HCT116 (cell line): ENCODE results near the gene HOXD1. TPM values are rescaled to one million over a fixed set of nuclear protein-coding genes. Genes with fewer than 3 reads are reported as not detected.

Experiments
- ATAC-seq: fragments of 200-7000 bp; cut with Tn5 transposase; 2 replicates; pipeline ENCODE4 v1.9.1; 2020; ENCODE audit warnings: mild to moderate bottlenecking, moderate library complexity
- BruUV-seq: library from RNA; stranded (reverse); fragments of 400-500 nt; replicated peaks from 2 replicates; lab custom pipeline; 2021; lab: Mats Ljungman, UMichigan
- CTCF ChIA-PET: fragments of 300-600 bp; sonication (Branson Sonifier 250); formaldehyde crosslinking; loops from one replicate; lab custom pipeline; 2021; ENCODE audit warnings: antibody characterized with exemption; lab: Charles Lee
- POLR2A ChIA-PET: fragments of 300-600, 350-600 bp; sonication (Branson Sonifier 250); formaldehyde crosslinking; loops from one replicate; lab custom pipeline; 2021; ENCODE audit warnings: antibody characterized with exemption; lab: Charles Lee
- RAD21 ChIA-PET, 2 experiments: fragments of 300-600 bp; sonication (Branson Sonifier 250); formaldehyde crosslinking; loops; one replicate each; lab custom pipeline; 2023; ENCODE audit warnings: low total read pairs in 2 of 2; ENCODE audit not compliant: uncharacterized antibody in 2 of 2, unreplicated experiment in 2 of 2, low non-redundant PET in 1 of 2; lab: Charles Lee
- DNase-seq: peaks from one replicate; pipeline ENCODE4 v3.0.0-alpha.2; 2010; ENCODE audit warnings: low read depth, low spot score
- H2AFZ ChIP-seq: fragments of 200-600 bp; shearing (Covaris generic), sonication (generic); 2 replicates; pipeline ENCODE4 v1.6.1; 2017; ENCODE audit warnings: low read depth, mixed run types, mixed read lengths, antibody characterized with exemption, low read length; ENCODE audit not compliant: poor library complexity, severe bottlenecking
- H3K27ac ChIP-seq: 2 replicates; pipeline ENCODE4 v1.5.1; 2012; ENCODE audit warnings: low read depth, low read length
- H3K27me3 ChIP-seq: fragments of 200-600 bp; sonication (generic); 2 replicates; pipeline ENCODE4 v1.6.1; 2016; ENCODE audit warnings: mixed run types, low read length, mixed read lengths; ENCODE audit not compliant: insufficient read depth
- H3K36me3 ChIP-seq, 2 experiments: fragments of 200-500 bp in 1 of 2; fragments of 200-600 bp in 1 of 2; sonication (Bioruptor generic) in 1 of 2; sonication (generic) in 1 of 2; 2 replicates each; pipeline versions ENCODE4 v1.5.1 to v1.6.1; 2014 to 2016; ENCODE audit warnings: low read length in 2 of 2, inconsistent platforms in 1 of 2, mixed read lengths in 1 of 2, mixed run types in 1 of 2; ENCODE audit not compliant: insufficient read depth in 2 of 2, control insufficient read depth in 1 of 2
- H3K4me1 ChIP-seq, 2 experiments: fragments of 200-600 bp in 1 of 2; sonication (generic) in 1 of 2; 2 replicates each; pipeline versions ENCODE4 v1.5.1 to v1.6.1; 2012 to 2017; ENCODE audit warnings: low read length in 2 of 2, inconsistent platforms in 1 of 2, mild to moderate bottlenecking in 1 of 2, mixed read lengths in 1 of 2, mixed run types in 1 of 2, moderate library complexity in 1 of 2; ENCODE audit not compliant: insufficient read depth in 2 of 2, control insufficient read depth in 1 of 2
- H3K4me2 ChIP-seq: fragments of 200-600 bp; sonication (generic); 2 replicates; pipeline ENCODE4 v1.6.1; 2017; ENCODE audit warnings: mixed run types, low read length, mixed read lengths
- H3K4me3 ChIP-seq, 2 experiments: fragments of 200-600 bp in 1 of 2; sonication (generic) in 1 of 2; replicated peaks in 1 of 2; 2 replicates each; pipeline ENCODE4 v1.5.1; 2011 to 2016; ENCODE audit warnings: low read length in 2 of 2, control low read depth in 1 of 2, low read depth in 1 of 2, mild to moderate bottlenecking in 1 of 2, mixed read lengths in 1 of 2, mixed run types in 1 of 2
- H3K79me2 ChIP-seq: fragments of 200-600 bp; sonication (generic); 2 replicates; pipeline ENCODE4 v1.6.1; 2017; ENCODE audit warnings: mild to moderate bottlenecking, mixed run types, low read length, moderate library complexity, mixed read lengths; ENCODE audit not compliant: insufficient read depth
- H3K9ac ChIP-seq: fragments of 200-600 bp; sonication (generic); 2 replicates; pipeline ENCODE4 v1.6.1; 2016; ENCODE audit warnings: low read length, mixed read lengths
- H3K9me2 ChIP-seq: fragments of 200-600 bp; sonication (generic), shearing (Covaris generic); 2 replicates; pipeline ENCODE4 v1.6.1; 2017; ENCODE audit warnings: mixed run types, mild to moderate bottlenecking, moderate library complexity; ENCODE audit not compliant: insufficient read depth
- H3K9me3 ChIP-seq, 2 experiments: fragments of 200-500 bp in 1 of 2; fragments of 200-600 bp in 1 of 2; sonication (Bioruptor generic) in 1 of 2; sonication (generic) in 1 of 2; 2 replicates each; pipeline ENCODE4 v1.6.1; 2014 to 2017; ENCODE audit warnings: low read length in 2 of 2, mixed read lengths in 2 of 2, inconsistent platforms in 1 of 2, low read depth in 1 of 2, mild to moderate bottlenecking in 1 of 2, mixed run types in 1 of 2, moderate library complexity in 1 of 2; ENCODE audit not compliant: control insufficient read depth in 1 of 2, insufficient read depth in 1 of 2
- H4K20me1 ChIP-seq: fragments of 200-600 bp; sonication (generic), shearing (Covaris generic); 2 replicates; pipeline ENCODE4 v1.6.1; 2017; ENCODE audit warnings: mixed run types, mild to moderate bottlenecking, moderate library complexity; ENCODE audit not compliant: insufficient read depth
- CEBPB ChIP-seq: IDR thresholded peaks from 2 replicates; pipeline ENCODE4 v1.6.1; 2012; ENCODE audit warnings: low read depth
- EZH2 ChIP-seq: fragments of 200-600 bp; sonication (generic); IDR thresholded peaks from 2 replicates; pipeline ENCODE4 v1.6.1; 2017; ENCODE audit warnings: antibody characterized with exemption, mixed run types
- EZH2phosphoT487 ChIP-seq: fragments of 200-600 bp; IDR thresholded peaks from 2 replicates; pipeline ENCODE4 v1.6.1; 2018; ENCODE audit warnings: antibody characterized with exemption, borderline replicate concordance
- FOSL1 ChIP-seq: IDR thresholded peaks from 2 replicates; pipeline ENCODE4 v1.6.1; 2012; ENCODE audit warnings: low read depth
- JUND ChIP-seq: IDR thresholded peaks from 2 replicates; pipeline ENCODE4 v1.6.1; 2012
- POLR2A ChIP-seq: IDR thresholded peaks from 2 replicates; pipeline ENCODE4 v1.7.0; 2011; ENCODE audit warnings: borderline replicate concordance; ENCODE audit not compliant: insufficient read depth, insufficient read length; ENCODE audit errors: extremely low read depth
- POLR2AphosphoS5 ChIP-seq: IDR thresholded peaks from 2 replicates; pipeline ENCODE4 v1.6.1; 2011; ENCODE audit warnings: mild to moderate bottlenecking, low read depth, low read length, moderate library complexity
- RAD21 ChIP-seq: IDR thresholded peaks from 2 replicates; pipeline ENCODE4 v1.6.1; 2012; ENCODE audit warnings: low read depth, mild to moderate bottlenecking
- SIN3A ChIP-seq: IDR thresholded peaks from 2 replicates; pipeline ENCODE4 v1.6.1; 2012; ENCODE audit warnings: low read depth
- SRF ChIP-seq: IDR thresholded peaks from 2 replicates; pipeline ENCODE4 v1.6.1; 2012; ENCODE audit warnings: low read depth
- intact Hi-C: fragments of 100-400 bp; cut with micrococcal nuclease; formaldehyde crosslinking; loops from 2 replicates; pipeline ENCODE4 v1.10.0; 2022
- total RNA-seq: library from RNA; stranded (reverse); gene quantifications from one replicate; pipeline ENCODE4 v1.2.1, GENCODE V29; 2021; ENCODE audit not compliant: unreplicated experiment
- TF ChIP-seq, protein P1 (sequence below): IDR thresholded peaks from 2 replicates; pipeline ENCODE4 v1.6.1; 2012
- TF ChIP-seq, protein P2 (sequence below): IDR thresholded peaks from 2 replicates; pipeline ENCODE4 v1.6.1; 2012
- TF ChIP-seq, protein P3 (sequence below): IDR thresholded peaks from 2 replicates; pipeline ENCODE4 v1.6.1; 2011; ENCODE audit warnings: mild to moderate bottlenecking, low read length, moderate library complexity; ENCODE audit not compliant: insufficient replicate concordance; ENCODE audit errors: extremely low read depth

The HOXD1 gene
- total RNA-seq, 1 experiment from 2014 or later = not detected

DNA sequence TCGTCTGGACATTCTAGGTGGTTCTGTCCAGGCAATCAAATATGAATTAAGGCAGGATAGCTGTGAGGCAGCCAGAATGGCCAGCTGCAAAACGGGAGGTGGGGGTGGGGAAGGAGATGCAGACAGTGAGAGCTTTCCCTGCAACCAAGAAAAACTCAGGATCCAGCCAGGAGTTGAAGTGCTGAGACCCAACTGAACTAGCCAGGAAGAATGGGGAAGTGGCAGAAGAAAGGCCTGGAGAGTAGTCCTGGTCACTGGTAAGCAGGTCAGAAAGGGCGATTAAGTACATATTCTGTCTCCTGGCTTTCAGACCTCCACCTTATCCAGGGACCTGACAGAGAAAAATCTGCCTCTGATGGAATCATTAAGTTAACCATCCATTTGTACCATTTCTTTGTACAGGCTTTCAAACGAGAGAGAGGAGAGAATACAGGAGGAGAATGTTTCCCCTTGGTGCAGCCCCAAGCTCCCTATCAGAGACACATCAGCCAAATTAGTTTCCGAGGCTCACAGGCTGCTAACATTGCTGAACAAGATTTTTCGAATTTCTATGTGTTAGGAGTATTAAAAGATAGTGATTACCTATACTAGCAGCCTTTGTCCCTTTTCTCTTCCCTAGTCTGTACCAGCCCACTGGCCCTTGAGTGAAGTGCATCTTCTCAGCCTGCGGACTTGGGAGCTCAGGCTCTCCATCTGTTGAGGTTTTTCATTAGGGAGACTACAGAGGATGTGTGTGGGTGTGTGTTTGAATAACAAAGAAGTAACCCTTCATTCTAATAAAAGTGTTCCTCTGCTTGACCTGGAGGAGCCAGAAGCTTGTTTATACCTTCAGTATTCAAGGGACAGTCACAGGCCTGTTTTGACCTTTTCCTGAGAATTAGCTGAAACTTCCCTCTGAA is 12.5 kb upstream of the HOXD1 start:
- H4K20me1 ChIP-seq = no peaks in the 10 kb centered on the region
- H3K79me2 ChIP-seq = no peaks in the 10 kb centered on the region
- BruUV-seq = no TSS peak
- no peak overlapping the region for H3K27ac ChIP-seq
- DNase-seq (no peak), ATAC-seq (no peak)
- CTCF ChIA-PET = no interaction called here
- no peaks in the 10 kb centered on the region for H3K9me3 ChIP-seq
- H3K9me2 ChIP-seq = no peaks in the 10 kb centered on the region
- no peaks in the 10 kb centered on the region for H3K36me3 ChIP-seq
- H3K4me3 ChIP-seq = no peak overlapping the region
- POLR2A ChIA-PET = no interaction called here
- intact Hi-C loops = no loop called here
- TF ChIP-seq POLR2AphosphoS5 (no peak), FOSL1 (no peak), POLR2A (no peak)
- TF ChIP-seq, all 23 proteins: peak for 0
- RAD21 ChIA-PET = no interaction called here
- no peak overlapping the region for H3K9ac ChIP-seq
- H3K4me1 ChIP-seq = no peaks in the 10 kb centered on the region
- H2AFZ ChIP-seq = no peak overlapping the region
- H3K4me2 ChIP-seq = no peak overlapping the region
- H3K27me3 ChIP-seq = no peaks in the 10 kb centered on the region

DNA sequence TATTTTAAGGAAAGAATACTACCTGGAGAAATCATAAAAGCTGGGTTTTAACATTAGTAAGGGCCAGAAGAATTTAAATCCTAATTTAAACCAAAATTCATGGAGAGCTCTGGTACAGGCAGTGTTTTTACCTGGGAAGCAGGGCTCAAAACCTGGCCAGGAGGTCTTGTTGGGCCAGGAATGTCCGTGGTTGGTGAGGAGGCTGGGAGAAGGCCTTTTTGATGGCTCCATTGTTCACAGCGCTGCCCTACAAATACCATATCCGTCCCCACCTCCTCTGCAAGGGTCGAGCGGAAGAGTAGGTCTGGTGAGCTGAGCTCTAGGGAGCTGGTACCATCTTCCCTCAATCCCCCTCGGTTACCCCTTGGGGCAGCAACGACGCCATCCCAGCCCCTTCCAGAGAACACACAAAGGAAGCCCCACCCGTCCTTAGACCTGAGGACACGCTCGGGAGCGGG is 10.9 kb upstream of the HOXD1 start:
- H3K27me3 ChIP-seq = no peaks in the 10 kb centered on the region
- H3K9ac ChIP-seq = no peak overlapping the region
- H4K20me1 ChIP-seq = no peaks in the 10 kb centered on the region
- no peak overlapping the region for H3K4me3 ChIP-seq
- ChIA-PET RAD21 (no interaction called here), POLR2A (no interaction called here), CTCF (no interaction called here)
- H3K79me2 ChIP-seq = no peaks in the 10 kb centered on the region
- H3K36me3 ChIP-seq = no peaks in the 10 kb centered on the region
- no peaks in the 10 kb centered on the region for H3K9me3 ChIP-seq
- H3K4me2 ChIP-seq = no peak overlapping the region
- ATAC-seq = no peak
- no TSS peak for BruUV-seq
- H3K9me2 ChIP-seq = no peaks in the 10 kb centered on the region
- intact Hi-C loops = no loop called here
- DNase-seq = no peak
- TF ChIP-seq, protein P1, sequence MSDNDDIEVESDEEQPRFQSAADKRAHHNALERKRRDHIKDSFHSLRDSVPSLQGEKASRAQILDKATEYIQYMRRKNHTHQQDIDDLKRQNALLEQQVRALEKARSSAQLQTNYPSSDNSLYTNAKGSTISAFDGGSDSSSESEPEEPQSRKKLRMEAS = no peak
- no peak for TF ChIP-seq FOSL1
- TF ChIP-seq CEBPB = no peak
- no peak for TF ChIP-seq RAD21
- TF ChIP-seq SIN3A = no peak
- TF ChIP-seq POLR2AphosphoS5 = no peak
- TF ChIP-seq SRF = no peak
- no peak for TF ChIP-seq EZH2phosphoT487
- no peak for TF ChIP-seq JUND
- TF ChIP-seq EZH2 = no peak
- TF ChIP-seq, protein P2, sequence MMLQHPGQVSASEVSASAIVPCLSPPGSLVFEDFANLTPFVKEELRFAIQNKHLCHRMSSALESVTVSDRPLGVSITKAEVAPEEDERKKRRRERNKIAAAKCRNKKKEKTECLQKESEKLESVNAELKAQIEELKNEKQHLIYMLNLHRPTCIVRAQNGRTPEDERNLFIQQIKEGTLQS = no peak
- TF ChIP-seq, protein P3, sequence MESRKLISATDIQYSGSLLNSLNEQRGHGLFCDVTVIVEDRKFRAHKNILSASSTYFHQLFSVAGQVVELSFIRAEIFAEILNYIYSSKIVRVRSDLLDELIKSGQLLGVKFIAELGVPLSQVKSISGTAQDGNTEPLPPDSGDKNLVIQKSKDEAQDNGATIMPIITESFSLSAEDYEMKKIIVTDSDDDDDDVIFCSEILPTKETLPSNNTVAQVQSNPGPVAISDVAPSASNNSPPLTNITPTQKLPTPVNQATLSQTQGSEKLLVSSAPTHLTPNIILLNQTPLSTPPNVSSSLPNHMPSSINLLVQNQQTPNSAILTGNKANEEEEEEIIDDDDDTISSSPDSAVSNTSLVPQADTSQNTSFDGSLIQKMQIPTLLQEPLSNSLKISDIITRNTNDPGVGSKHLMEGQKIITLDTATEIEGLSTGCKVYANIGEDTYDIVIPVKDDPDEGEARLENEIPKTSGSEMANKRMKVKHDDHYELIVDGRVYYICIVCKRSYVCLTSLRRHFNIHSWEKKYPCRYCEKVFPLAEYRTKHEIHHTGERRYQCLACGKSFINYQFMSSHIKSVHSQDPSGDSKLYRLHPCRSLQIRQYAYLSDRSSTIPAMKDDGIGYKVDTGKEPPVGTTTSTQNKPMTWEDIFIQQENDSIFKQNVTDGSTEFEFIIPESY = no peak
- no peak overlapping the region for H3K27ac ChIP-seq
- no peaks in the 10 kb centered on the region for H3K4me1 ChIP-seq
- no peak overlapping the region for H2AFZ ChIP-seq
